ENCODE results near the gene LMOD3.

Gene LMOD3

DNA sequence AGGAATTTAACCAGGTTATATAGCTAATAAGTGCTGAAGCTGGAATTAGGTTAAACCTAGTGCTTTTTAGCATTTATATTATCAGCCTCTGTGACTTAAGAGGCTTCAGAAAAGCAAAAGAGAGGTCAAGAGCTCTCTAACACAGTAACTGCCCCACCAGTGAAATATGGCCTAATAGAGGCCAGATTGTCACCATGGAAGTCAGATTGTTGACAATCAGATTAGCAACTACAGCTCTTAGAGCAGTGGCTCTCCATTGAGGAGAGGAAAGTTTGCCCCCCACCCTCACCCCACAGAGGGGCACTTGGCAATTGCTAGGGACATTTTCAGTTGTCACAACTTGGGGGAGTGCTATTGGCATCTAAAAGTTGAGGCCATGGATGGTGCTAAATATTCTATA lies 23.3 kb upstream of the LMOD3 start:
- Histone ChIP-seq H3K9me3 (no peaks in the 10 kb centered on the region), H3K36me3 (no peaks in the 10 kb centered on the region), H3K4me3 (ENCODE audit: low read depth in 1 of 2, low read length in 1 of 2) (no peak overlapping the region), H3K27ac (no peak overlapping the region), H3K4me1 (ENCODE audit: control insufficient read depth in 1 of 2, insufficient read depth in 1 of 2, low read depth in 1 of 2, low read length in 1 of 2) (no peaks in the 10 kb centered on the region), H3K27me3 (peaks cover 4% of the 10 kb centered on the region)
- TF ChIP-seq, protein P1, sequence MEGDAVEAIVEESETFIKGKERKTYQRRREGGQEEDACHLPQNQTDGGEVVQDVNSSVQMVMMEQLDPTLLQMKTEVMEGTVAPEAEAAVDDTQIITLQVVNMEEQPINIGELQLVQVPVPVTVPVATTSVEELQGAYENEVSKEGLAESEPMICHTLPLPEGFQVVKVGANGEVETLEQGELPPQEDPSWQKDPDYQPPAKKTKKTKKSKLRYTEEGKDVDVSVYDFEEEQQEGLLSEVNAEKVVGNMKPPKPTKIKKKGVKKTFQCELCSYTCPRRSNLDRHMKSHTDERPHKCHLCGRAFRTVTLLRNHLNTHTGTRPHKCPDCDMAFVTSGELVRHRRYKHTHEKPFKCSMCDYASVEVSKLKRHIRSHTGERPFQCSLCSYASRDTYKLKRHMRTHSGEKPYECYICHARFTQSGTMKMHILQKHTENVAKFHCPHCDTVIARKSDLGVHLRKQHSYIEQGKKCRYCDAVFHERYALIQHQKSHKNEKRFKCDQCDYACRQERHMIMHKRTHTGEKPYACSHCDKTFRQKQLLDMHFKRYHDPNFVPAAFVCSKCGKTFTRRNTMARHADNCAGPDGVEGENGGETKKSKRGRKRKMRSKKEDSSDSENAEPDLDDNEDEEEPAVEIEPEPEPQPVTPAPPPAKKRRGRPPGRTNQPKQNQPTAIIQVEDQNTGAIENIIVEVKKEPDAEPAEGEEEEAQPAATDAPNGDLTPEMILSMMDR (IDR thresholded peaks at IDR 0.05): no peak

DNA sequence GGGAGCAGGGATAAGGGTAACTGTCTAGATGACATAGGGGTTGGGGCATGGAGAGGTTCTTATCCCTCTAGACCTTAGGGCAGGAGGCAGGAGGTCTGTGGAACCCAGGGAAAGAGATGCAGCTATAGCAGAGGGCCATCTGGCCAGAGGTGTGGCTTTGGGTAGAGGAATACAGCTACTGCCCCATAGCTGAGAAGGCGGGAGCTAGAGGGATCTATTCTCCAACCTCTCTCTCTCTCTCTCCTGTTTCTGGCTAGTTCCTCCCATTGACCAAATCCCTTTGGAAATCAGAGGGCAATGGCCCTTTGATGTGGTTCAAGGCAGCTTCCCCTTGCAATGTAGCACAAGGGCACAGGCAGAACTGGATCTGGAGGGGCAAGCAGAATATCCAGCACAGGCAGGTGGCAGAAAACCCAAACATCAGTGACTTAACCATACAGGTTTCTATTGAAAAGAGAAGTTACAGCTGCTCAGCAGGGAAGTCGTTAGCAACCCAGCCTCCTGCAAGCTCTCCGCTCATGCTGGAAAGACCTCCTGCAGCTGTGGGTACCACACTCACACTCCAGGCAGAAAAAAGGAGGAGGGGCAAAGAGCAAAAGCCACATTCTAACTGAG lies 22.3 kb upstream of the LMOD3 start:
- peaks cover 4% of the 10 kb centered on the region for H3K27me3 ChIP-seq
- TF ChIP-seq, protein P1 (IDR thresholded peaks at IDR 0.05): no peak

DNA sequence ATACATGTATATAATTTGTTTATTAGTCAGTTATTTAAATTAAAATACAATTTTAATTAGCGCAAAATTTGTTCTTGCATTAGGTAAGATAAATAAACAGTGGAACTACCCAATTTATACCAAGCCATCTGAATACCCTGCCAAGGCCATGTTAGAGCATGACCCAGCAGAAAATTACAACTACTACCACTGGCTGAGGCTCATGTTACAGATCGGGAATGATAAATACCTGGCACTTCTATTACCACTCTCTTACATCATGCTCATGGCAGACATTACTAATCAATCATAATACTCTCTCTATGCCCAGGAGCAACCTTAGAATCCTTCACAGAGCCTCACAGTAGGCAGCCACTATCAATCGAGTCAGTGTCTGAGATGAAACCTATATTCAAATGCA lies 21.2 kb upstream of the LMOD3 start:
- no peaks in the 10 kb centered on the region for H3K9me3 ChIP-seq
- TF ChIP-seq, protein P1 (IDR thresholded peaks at IDR 0.05): no peak
- no peaks in the 10 kb centered on the region for H3K4me1 ChIP-seq (ENCODE audit: control insufficient read depth in 1 of 2, insufficient read depth in 1 of 2, low read depth in 1 of 2, low read length in 1 of 2)
- H3K36me3 ChIP-seq: no peaks in the 10 kb centered on the region
- peaks cover 4% of the 10 kb centered on the region for H3K27me3 ChIP-seq
- no peak overlapping the region for H3K27ac ChIP-seq
- no peak overlapping the region for H3K4me3 ChIP-seq (ENCODE audit: low read depth in 1 of 2, low read length in 1 of 2)

More for the DNA sequence above, 22.3 kb upstream of the LMOD3 start:
- H3K9me3 ChIP-seq: no peaks in the 10 kb centered on the region
- no peaks in the 10 kb centered on the region for H3K36me3 ChIP-seq
- no peaks in the 10 kb centered on the region for H3K4me1 ChIP-seq (ENCODE audit: control insufficient read depth in 1 of 2, insufficient read depth in 1 of 2, low read depth in 1 of 2, low read length in 1 of 2)
- no peak overlapping the region for H3K27ac ChIP-seq
- no peak overlapping the region for H3K4me3 ChIP-seq (ENCODE audit: low read depth in 1 of 2, low read length in 1 of 2)

DNA sequence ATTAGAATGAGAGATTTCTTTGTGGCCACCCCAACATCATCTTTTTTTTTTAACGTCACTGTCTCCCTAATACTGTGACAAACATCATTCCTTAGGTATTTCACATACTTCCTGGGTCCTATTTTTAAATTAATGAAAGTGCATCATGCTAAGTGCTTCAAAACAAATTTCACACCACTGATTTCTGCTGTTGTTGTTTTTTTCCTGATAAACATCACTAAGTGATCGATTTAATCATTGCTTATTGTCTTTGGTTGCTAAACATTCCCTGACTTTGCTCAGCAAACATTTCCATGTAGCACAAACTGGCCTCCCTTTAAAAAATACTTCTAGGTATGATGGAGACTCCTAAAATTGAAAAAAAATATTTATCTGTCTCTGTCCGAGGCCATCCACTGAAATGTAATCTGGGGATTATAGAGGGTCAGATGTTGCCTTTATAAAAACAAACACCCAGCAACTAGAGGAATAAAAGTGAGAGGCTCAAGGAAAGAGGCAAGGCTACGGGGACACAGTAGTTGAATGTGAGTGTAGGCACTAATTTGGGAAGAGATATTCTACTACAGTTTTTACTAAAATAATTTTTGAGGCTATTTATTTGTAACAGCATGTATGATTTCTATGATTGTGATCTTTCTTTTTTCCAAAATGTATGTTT lies 20.5 kb upstream of the LMOD3 start:
- no peaks in the 10 kb centered on the region for H3K4me1 ChIP-seq (ENCODE audit: control insufficient read depth in 1 of 2, insufficient read depth in 1 of 2, low read depth in 1 of 2, low read length in 1 of 2)
- H3K36me3 ChIP-seq: no peaks in the 10 kb centered on the region
- no peak overlapping the region for H3K4me3 ChIP-seq (ENCODE audit: low read depth in 1 of 2, low read length in 1 of 2)
- H3K27ac ChIP-seq: no peak overlapping the region
- H3K27me3 ChIP-seq: peaks cover 4% of the 10 kb centered on the region
- TF ChIP-seq, protein P1 (IDR thresholded peaks at IDR 0.05): no peak
- H3K9me3 ChIP-seq: no peaks in the 10 kb centered on the region

DNA sequence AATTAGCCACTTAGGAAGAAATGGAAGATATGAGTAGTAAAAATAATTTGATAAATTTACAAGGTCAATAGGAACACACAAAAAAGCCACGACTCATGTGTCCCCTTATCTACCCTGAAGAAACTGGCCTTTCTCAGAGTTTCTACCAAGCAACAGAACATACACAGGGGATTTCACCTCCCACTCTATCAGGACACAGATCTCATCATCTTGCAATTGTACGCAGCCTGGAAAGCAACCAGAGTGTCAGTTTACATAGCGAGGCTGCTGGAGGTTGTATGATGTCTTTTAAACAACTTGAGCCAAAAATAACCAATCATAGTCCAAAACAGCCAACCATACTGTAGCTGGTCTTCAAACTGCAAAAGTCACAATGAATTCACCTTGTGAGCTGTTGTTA lies 19.7 kb upstream of the LMOD3 start:
- peaks cover 4% of the 10 kb centered on the region for H3K27me3 ChIP-seq
- no peaks in the 10 kb centered on the region for H3K4me1 ChIP-seq (ENCODE audit: control insufficient read depth in 1 of 2, insufficient read depth in 1 of 2, low read depth in 1 of 2, low read length in 1 of 2)
- no peak overlapping the region for H3K27ac ChIP-seq
- no peaks in the 10 kb centered on the region for H3K36me3 ChIP-seq
- TF ChIP-seq, protein P1 (IDR thresholded peaks at IDR 0.05): no peak
- H3K9me3 ChIP-seq: no peaks in the 10 kb centered on the region
- no peak overlapping the region for H3K4me3 ChIP-seq (ENCODE audit: low read depth in 1 of 2, low read length in 1 of 2)

All from neutrophil (primary cell).